Smooth muscle cell (in vitro differentiated cells): ENCODE measurements around the gene LBP. TPM values are rescaled to one million over a fixed set of nuclear protein-coding genes. Genes with fewer than 3 reads are reported as not detected.

Source experiments
- DNase-seq: peaks from one replicate; lab custom pipeline; 2025; ENCODE audit not compliant: unreplicated experiment; lab: John Stamatoyannopoulos, UW
- H2AFZ ChIP-seq: fragments of 200-600 bp; sonication (generic); 2 replicates; pipeline ENCODE4 v1.6.0; 2016; ENCODE audit warnings: antibody characterized with exemption, low read depth, mild to moderate bottlenecking
- H3F3A ChIP-seq: fragments of 200-600 bp; sonication (generic); 2 replicates; pipeline ENCODE4 v1.6.0; 2017; ENCODE audit warnings: antibody characterized with exemption, low read depth
- H3K27ac ChIP-seq: fragments of 200-600 bp; sonication (generic); 2 replicates; pipeline ENCODE4 v1.5.1; 2016; ENCODE audit warnings: low read depth, mild to moderate bottlenecking
- H3K27me3 ChIP-seq: fragments of 200-600 bp; sonication (generic); 2 replicates; pipeline ENCODE4 v1.6.1; 2016; ENCODE audit warnings: low read depth, mild to moderate bottlenecking
- H3K36me3 ChIP-seq: fragments of 200-600 bp; sonication (generic); 2 replicates; pipeline ENCODE4 v1.5.1; 2016; ENCODE audit warnings: low read depth
- H3K4me1 ChIP-seq: fragments of 200-600 bp; sonication (generic); 2 replicates; pipeline ENCODE4 v1.5.1; 2016; ENCODE audit warnings: low read depth
- H3K4me2 ChIP-seq: fragments of 200-600 bp; sonication (generic); 2 replicates; pipeline ENCODE4 v1.6.0; 2016; ENCODE audit warnings: mild to moderate bottlenecking
- H3K4me3 ChIP-seq: fragments of 200-600 bp; sonication (generic); 2 replicates; pipeline ENCODE4 v1.5.1; 2016; ENCODE audit warnings: mild to moderate bottlenecking
- H3K79me2 ChIP-seq: fragments of 200-600 bp; sonication (generic); 2 replicates; pipeline ENCODE4 v1.6.0; 2016; ENCODE audit warnings: low read depth, mild to moderate bottlenecking
- H3K9ac ChIP-seq: fragments of 200-600 bp; sonication (generic); 2 replicates; pipeline ENCODE4 v1.6.0; 2016; ENCODE audit warnings: low read depth
- H3K9me3 ChIP-seq: fragments of 200-600 bp; sonication (generic); replicated peaks from 2 replicates; pipeline ENCODE4 v1.5.1; 2016; ENCODE audit warnings: low read depth
- H4K20me1 ChIP-seq: fragments of 200-600 bp; sonication (generic); 2 replicates; pipeline ENCODE4 v1.6.0; 2016; ENCODE audit warnings: low read depth
- WGBS: methylation state at CpG from one replicate; pipeline ENCODE4 v1.1.7; 2016; ENCODE audit warnings: low lambda C conversion rate; 5-methylcytosine and 5-hydroxymethylcytosine counted together
- polyA plus RNA-seq: library from polyadenylated mRNA; unstranded; fragments of >200 nt; fragmentation: Nextera tagmentation; extraction: Ambion mirVana; gene quantifications from 2 replicates; pipeline ENCODE4 v1.2.1, GENCODE V29; 2016
- total RNA-seq: library from RNA; depleted of rRNA; stranded (reverse); fragments of >200 nt; gene quantifications from 2 replicates; pipeline ENCODE4 v1.2.3, GENCODE V29; 2014
- TF ChIP-seq, protein P1 (sequence below): fragments of 200-600 bp; sonication (generic); IDR thresholded peaks from 2 replicates; pipeline ENCODE4 v1.5.1; 2017; ENCODE audit warnings: borderline replicate concordance, mild to moderate bottlenecking, antibody characterized with exemption; ENCODE audit not compliant: insufficient read depth, poor library complexity, severe bottlenecking

The LBP gene
- total and polyA plus RNA-seq, 2 experiments from 2014 or later = not detected

DNA sequence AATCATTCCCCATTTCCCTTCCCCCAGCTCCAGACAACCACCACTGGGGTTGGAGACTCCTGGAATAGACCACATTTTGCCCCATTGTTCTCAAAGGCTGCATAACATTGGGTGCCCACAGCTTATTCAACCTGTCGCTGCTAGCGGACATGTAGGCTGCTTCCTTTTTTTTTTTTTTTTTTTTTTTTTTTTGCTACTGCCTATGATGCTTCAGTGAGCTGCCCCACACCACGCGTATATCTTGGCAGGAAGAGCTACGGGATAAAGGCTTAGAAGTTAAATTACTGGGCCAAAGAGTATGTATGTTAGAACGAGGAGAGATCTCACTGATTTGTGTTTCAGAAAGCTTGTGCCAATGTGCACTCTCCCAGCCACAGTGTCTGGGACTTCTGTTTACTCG is 7.0 kb downstream of the LBP start:
- Histone ChIP-seq H3K27ac (no peak overlapping the region), H3K9me3 (no peaks in the 10 kb centered on the region), H2AFZ (no peak overlapping the region)

DNA sequence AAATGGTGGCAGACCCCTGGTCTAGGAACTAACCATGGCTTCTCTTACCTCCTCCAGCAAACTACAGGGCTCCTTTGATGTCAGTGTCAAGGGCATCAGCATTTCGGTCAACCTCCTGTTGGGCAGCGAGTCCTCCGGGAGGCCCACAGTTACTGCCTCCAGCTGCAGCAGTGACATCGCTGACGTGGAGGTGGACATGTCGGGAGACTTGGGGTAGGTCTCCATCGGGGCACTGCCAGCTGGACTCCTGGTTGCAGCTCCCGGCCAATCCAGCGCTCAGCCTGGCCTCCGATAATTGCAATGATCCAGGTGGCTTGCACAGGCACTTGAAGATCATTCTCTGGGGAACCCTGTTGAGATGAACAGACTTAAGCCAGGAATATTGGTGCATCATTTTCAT is 7.9 kb downstream of the LBP start:
- H2AFZ ChIP-seq = no peak overlapping the region
- H3K9me3 ChIP-seq = no peaks in the 10 kb centered on the region
- no peak overlapping the region for H3K4me2 ChIP-seq
- WGBS = 91% methylated on average over 10 of the region's 10 CpGs
- TF ChIP-seq, protein P1, sequence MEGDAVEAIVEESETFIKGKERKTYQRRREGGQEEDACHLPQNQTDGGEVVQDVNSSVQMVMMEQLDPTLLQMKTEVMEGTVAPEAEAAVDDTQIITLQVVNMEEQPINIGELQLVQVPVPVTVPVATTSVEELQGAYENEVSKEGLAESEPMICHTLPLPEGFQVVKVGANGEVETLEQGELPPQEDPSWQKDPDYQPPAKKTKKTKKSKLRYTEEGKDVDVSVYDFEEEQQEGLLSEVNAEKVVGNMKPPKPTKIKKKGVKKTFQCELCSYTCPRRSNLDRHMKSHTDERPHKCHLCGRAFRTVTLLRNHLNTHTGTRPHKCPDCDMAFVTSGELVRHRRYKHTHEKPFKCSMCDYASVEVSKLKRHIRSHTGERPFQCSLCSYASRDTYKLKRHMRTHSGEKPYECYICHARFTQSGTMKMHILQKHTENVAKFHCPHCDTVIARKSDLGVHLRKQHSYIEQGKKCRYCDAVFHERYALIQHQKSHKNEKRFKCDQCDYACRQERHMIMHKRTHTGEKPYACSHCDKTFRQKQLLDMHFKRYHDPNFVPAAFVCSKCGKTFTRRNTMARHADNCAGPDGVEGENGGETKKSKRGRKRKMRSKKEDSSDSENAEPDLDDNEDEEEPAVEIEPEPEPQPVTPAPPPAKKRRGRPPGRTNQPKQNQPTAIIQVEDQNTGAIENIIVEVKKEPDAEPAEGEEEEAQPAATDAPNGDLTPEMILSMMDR = no peak
- H3F3A ChIP-seq = no peaks in the 10 kb centered on the region
- H3K4me3 ChIP-seq = no peak overlapping the region
- no peaks in the 10 kb centered on the region for H4K20me1 ChIP-seq
- H3K9ac ChIP-seq = no peak overlapping the region
- no peak for DNase-seq
- H3K4me1 ChIP-seq = no peaks in the 10 kb centered on the region
- no peaks in the 10 kb centered on the region for H3K27me3 ChIP-seq
- H3K36me3 ChIP-seq = no peaks in the 10 kb centered on the region
- H3K27ac ChIP-seq = no peak overlapping the region
- H3K79me2 ChIP-seq = no peaks in the 10 kb centered on the region

More for the DNA sequence above, 7.0 kb downstream of the LBP start:
- H3K4me3 ChIP-seq = no peak overlapping the region
- no peak overlapping the region for H3K9ac ChIP-seq
- H4K20me1 ChIP-seq = no peaks in the 10 kb centered on the region
- TF ChIP-seq, protein P1 = no peak
- H3K4me2 ChIP-seq = no peak overlapping the region
- H3F3A ChIP-seq = no peaks in the 10 kb centered on the region
- no peaks in the 10 kb centered on the region for H3K4me1 ChIP-seq
- no peaks in the 10 kb centered on the region for H3K79me2 ChIP-seq
- no peaks in the 10 kb centered on the region for H3K27me3 ChIP-seq
- no peaks in the 10 kb centered on the region for H3K36me3 ChIP-seq
- DNase-seq = no peak
- WGBS = 54% methylated on average over 7 of the region's 7 CpGs

DNA sequence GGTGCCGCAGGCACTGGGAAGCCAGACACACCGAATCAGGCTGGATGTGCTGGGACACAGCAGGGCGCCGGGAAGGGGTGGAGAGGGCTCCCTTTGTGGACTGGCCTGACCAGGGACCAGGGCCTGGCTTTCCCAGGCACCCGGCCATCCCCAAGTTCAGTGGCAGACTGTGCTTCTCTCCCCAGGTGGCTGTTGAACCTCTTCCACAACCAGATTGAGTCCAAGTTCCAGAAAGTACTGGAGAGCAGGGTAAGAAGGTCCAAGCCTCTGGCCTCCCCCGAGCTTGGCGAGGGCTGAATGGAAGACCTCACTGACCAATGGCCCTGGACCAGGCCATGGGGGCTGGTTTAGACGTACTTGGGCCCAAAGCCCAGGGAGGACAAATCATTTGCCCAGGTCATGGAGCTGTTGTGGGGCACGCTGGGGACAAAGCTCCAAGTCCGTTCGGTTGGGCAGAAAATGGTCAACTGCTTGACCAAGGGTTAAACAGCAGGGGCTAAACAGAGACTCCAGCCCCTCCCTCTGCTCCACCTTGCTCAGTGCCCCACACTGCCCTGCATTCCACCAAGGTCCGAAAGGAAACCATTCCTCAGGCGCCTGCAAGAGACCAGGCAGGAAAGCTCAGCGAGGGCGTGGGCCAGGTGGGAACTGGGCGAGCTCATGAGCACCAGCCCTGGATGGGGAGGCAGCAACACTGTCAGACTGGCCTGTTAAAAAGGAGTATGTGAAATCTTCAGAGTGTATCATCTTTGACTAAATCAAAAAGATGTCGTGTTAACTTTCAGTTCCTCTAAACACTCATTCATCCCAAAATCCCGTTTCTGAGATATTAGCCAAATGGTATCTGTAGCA is 9.1 kb downstream of the LBP start:
- WGBS = 89% methylated on average over 18 of the region's 18 CpGs
- H2AFZ ChIP-seq = no peak overlapping the region

More for the DNA sequence above, 9.1 kb downstream of the LBP start:
- H4K20me1 ChIP-seq = no peaks in the 10 kb centered on the region
- H3K36me3 ChIP-seq = no peaks in the 10 kb centered on the region
- no peaks in the 10 kb centered on the region for H3K27me3 ChIP-seq
- no peak overlapping the region for H3K9ac ChIP-seq
- no peaks in the 10 kb centered on the region for H3K9me3 ChIP-seq
- no peaks in the 10 kb centered on the region for H3F3A ChIP-seq
- no peak overlapping the region for H3K27ac ChIP-seq
- H3K4me1 ChIP-seq = no peaks in the 10 kb centered on the region
- TF ChIP-seq, protein P1 = no peak
- DNase-seq = no peak
- H3K4me3 ChIP-seq = no peak overlapping the region
- no peak overlapping the region for H3K4me2 ChIP-seq
- H3K79me2 ChIP-seq = no peaks in the 10 kb centered on the region
